ENCODE measurements around the gene CHRNB1.

GRCh38 chr17:7428557-7428956, 16.3 kb upstream of the CHRNB1 start, which contains the start of gene SPEM3:
- no peak for TF ChIP-seq CTCF (conservative IDR thresholded peaks at IDR 0.05)
- no peak for TF ChIP-seq ZFX (IDR thresholded peaks at IDR 0.05)

Data from C4-2B (cell line).